ENCODE measurements around the gene CCL5.
"Not testable (repeated sequence)": the region's sequence is repeated elsewhere in the genome, so short reads cannot be mapped to it uniquely, and the experiment has no call there.

The CCL5 gene

GRCh38 chr17:35897772-35898171, 17.6 kb upstream of the CCL5 start:
- DNase-seq: not testable (repeated sequence)

GRCh38 chr17:35895636-35896587, 15.8 kb upstream of the CCL5 start:
- no peak for DNase-seq

GRCh38 chr17:35894206-35894605, 14.0 kb upstream of the CCL5 start:
- DNase-seq: no peak

GRCh38 chr17:35893751-35894150, 13.6 kb upstream of the CCL5 start:
- DNase-seq: no peak

- DNase-seq: no peak
These were observed 12.2 kb upstream of the CCL5 start for GRCh38 chr17:35892091-35893035.

- DNase-seq: no peak
These were observed 11.1 kb upstream of the CCL5 start for GRCh38 chr17:35891269-35891668.

GRCh38 chr17:35890774-35891155, 10.6 kb upstream of the CCL5 start:
- DNase-seq: no peak

GRCh38 chr17:35889818-35890773, 9.9 kb upstream of the CCL5 start:
- DNase-seq: no peak

- no peak for DNase-seq
These were observed 9.1 kb upstream of the CCL5 start for GRCh38 chr17:35889241-35889640.

GRCh38 chr17:35878361-35878760, 1.8 kb downstream of the CCL5 start:
- DNase-seq: no peak

- no peak for DNase-seq
These were observed 2.7 kb downstream of the CCL5 start for GRCh38 chr17:35877345-35878029.

GRCh38 chr17:35876534-35876933, 3.6 kb downstream of the CCL5 start:
- no peak for DNase-seq

GRCh38 chr17:35875800-35876139, 4.4 kb downstream of the CCL5 start:
- no peak for DNase-seq

GRCh38 chr17:35875072-35875799, 4.9 kb downstream of the CCL5 start:
- DNase-seq: no peak

- no peak for DNase-seq
These were observed 7.8 kb downstream of the CCL5 start for GRCh38 chr17:35872196-35872980.

GRCh38 chr17:35870906-35871819, 9.0 kb downstream of the CCL5 start:
- no peak for DNase-seq

GRCh38 chr17:35868737-35869136, 11.4 kb downstream of the CCL5 start, which contains the start of gene HEATR9:
HEATR9 (minus strand) TSS chr17:35868891; CDS start chr17:35868742, 149 bp downstream.
- no peak for DNase-seq

- DNase-seq: no peak
These were observed 12.6 kb downstream of the CCL5 start for GRCh38 chr17:35867574-35867973.

GRCh38 chr17:35866341-35866950, 13.7 kb downstream of the CCL5 start:
- DNase-seq: no peak

Measured in SIG-M5 (cell line).